K562 (cell line): ENCODE results near the gene SLC36A3. TPM values are rescaled to one million over a fixed set of nuclear protein-coding genes. Genes with fewer than 3 reads are reported as not detected.
A peak's percentile ranks its signal among the peaks of the same experiment; 100 is the strongest.

Experiments
- ATAC-seq: fragments of 200-7000 bp; cut with Tn5 transposase; 3 replicates; pipeline ENCODE4 v1.9.1; 2020; ENCODE audit warnings: moderate library complexity
- BruUV-seq: library from RNA; stranded (reverse); fragments of 400-500 nt; replicated peaks from 2 replicates; lab custom pipeline; 2021; lab: Mats Ljungman, UMichigan
- CTCF ChIA-PET: fragments of 300-600 bp; formaldehyde crosslinking; extraction: SDS; loops from one replicate; lab custom pipeline; 2021; ENCODE audit warnings: low intra/inter-chr PET ratio; lab: Yijun Ruan, JAX
- POLR2A ChIA-PET: fragments of 300-600, 350-650 bp; sonication (Branson Sonifier 250); formaldehyde crosslinking; extraction: SDS; loops from one replicate; lab custom pipeline; 2021; ENCODE audit warnings: antibody characterized with exemption, inconsistent platforms; lab: Yijun Ruan, JAX
- DNase-seq, 4 experiments: peaks; one replicate each; pipeline versions ENCODE4 v3.0.0 to v3.0.0-alpha.2; 2011 to 2018; ENCODE audit warnings: low spot score in 3 of 4, mixed read lengths in 3 of 4; ENCODE audit errors: extremely low read depth in 1 of 4
- FAIRE-seq: peaks from 2 replicates; lab custom pipeline; 2011; peaks lifted over from hg19 to GRCh38; lab: Jason Lieb, UNC
- H2AFZ ChIP-seq: 2 replicates; pipeline ENCODE4 v1.6.0; 2011; ENCODE audit warnings: low read depth, low read length, control low read depth, inconsistent platforms
- H3K27ac ChIP-seq: fragments of 200-600 bp; 3 replicates; pipeline ENCODE4 v1.8.0; 2011; ENCODE audit warnings: low read depth, mild to moderate bottlenecking, control low read depth, inconsistent platforms, low read length, moderate library complexity, mixed read lengths; ENCODE audit errors: extremely low read depth
- H3K27me3 ChIP-seq, 2 experiments: fragments of 300-600 bp in 1 of 2; 2 replicates in 1 of 2; 3 replicates in 1 of 2; pipeline versions ENCODE4 v1.6.0 to v1.8.0; 2011; ENCODE audit warnings: inconsistent platforms in 2 of 2, low read length in 2 of 2, mild to moderate bottlenecking in 1 of 2, mixed read lengths in 1 of 2, moderate library complexity in 1 of 2; ENCODE audit not compliant: control insufficient read depth in 2 of 2, insufficient read depth in 2 of 2
- H3K36me3 ChIP-seq: fragments of 300-600 bp; 3 replicates; pipeline ENCODE4 v1.8.0; 2011; ENCODE audit warnings: mild to moderate bottlenecking, low read length, inconsistent platforms; ENCODE audit not compliant: control insufficient read depth, insufficient read depth
- H3K4me1 ChIP-seq, 2 experiments: fragments of 200-600 bp in 1 of 2; replicated peaks in 1 of 2; 2 replicates in 1 of 2; 3 replicates in 1 of 2; pipeline versions ENCODE4 v1.5.1 to v1.8.0; 2011; ENCODE audit warnings: inconsistent platforms in 2 of 2, low read length in 2 of 2, mild to moderate bottlenecking in 1 of 2, mixed read lengths in 1 of 2, moderate library complexity in 1 of 2; ENCODE audit not compliant: control insufficient read depth in 2 of 2, insufficient read depth in 2 of 2
- H3K4me2 ChIP-seq: 2 replicates; pipeline ENCODE4 v1.6.1; 2011; ENCODE audit warnings: low read length, control low read depth, inconsistent platforms, mixed read lengths; ENCODE audit not compliant: insufficient read depth
- H3K4me3 ChIP-seq: fragments of 200-600 bp; sonication (generic), shearing (Covaris generic); 2 replicates; pipeline ENCODE4 v1.5.1; 2016; ENCODE audit warnings: control low read depth, inconsistent platforms
- H3K79me2 ChIP-seq: fragments of 200-600 bp; 3 replicates; pipeline ENCODE4 v1.8.0; 2011; ENCODE audit warnings: low read length, inconsistent platforms; ENCODE audit not compliant: control insufficient read depth, insufficient read depth
- H3K9ac ChIP-seq, 2 experiments: 2 replicates each; pipeline versions ENCODE4 v1.6.0 to v1.6.1; 2011; ENCODE audit warnings: low read depth in 2 of 2, low read length in 2 of 2, control low read depth in 1 of 2, inconsistent platforms in 1 of 2, mild to moderate bottlenecking in 1 of 2, mixed read lengths in 1 of 2; ENCODE audit not compliant: insufficient read depth in 1 of 2
- H3K9me1 ChIP-seq: one replicate; pipeline ENCODE4 v1.6.0; 2011; ENCODE audit warnings: inconsistent platforms, mild to moderate bottlenecking, low read length, moderate library complexity; ENCODE audit not compliant: control insufficient read depth, insufficient read depth
- H3K9me3 ChIP-seq: replicated peaks from 2 replicates; pipeline ENCODE4 v1.5.1; 2011; ENCODE audit warnings: low read depth, low read length, inconsistent platforms; ENCODE audit not compliant: control insufficient read depth, insufficient read depth
- H4K20me1 ChIP-seq: replicated peaks from 2 replicates; pipeline ENCODE4 v1.6.1; 2011; ENCODE audit warnings: low read length, inconsistent platforms, mixed read lengths; ENCODE audit not compliant: control insufficient read depth, insufficient read depth
- CBX5 ChIP-seq: IDR thresholded peaks from 2 replicates; pipeline ENCODE4 v1.6.1; 2014; ENCODE audit warnings: low read depth, borderline replicate concordance
- CHD1 ChIP-seq: fragments of 200-600 bp; sonication (generic); IDR thresholded peaks from one replicate; pipeline ENCODE4 v1.6.1; 2012; ENCODE audit warnings: mild to moderate bottlenecking, moderate library complexity, low read length, inconsistent platforms
- CTBP1 ChIP-seq: fragments of 450-650 bp; IDR thresholded peaks from 2 replicates; pipeline ENCODE4 v1.6.1; 2016; ENCODE audit warnings: borderline replicate concordance
- DEAF1 ChIP-seq: fragments of 450-650 bp; formaldehyde crosslinking; IDR thresholded peaks from 2 replicates; pipeline ENCODE4 v1.4.0; 2020; ENCODE audit warnings: mild to moderate bottlenecking, moderate library complexity
- FOXK2 ChIP-seq, 2 experiments: fragments of 450-650 bp; IDR thresholded peaks in 1 of 2; conservative IDR thresholded peaks in 1 of 2; 2 replicates each; pipeline ENCODE4 v1.6.1; 2016; ENCODE audit warnings: low read depth in 2 of 2, mild to moderate bottlenecking in 1 of 2
- SIRT6 ChIP-seq: IDR thresholded peaks from one replicate; pipeline ENCODE4 v1.6.1; 2012; ENCODE audit warnings: low read depth, mild to moderate bottlenecking, control low read depth, inconsistent platforms, low read length, moderate library complexity
- SMARCA4 ChIP-seq: fragments of 450-650 bp; IDR thresholded peaks from 2 replicates; pipeline ENCODE4 v1.6.1; 2016
- XRCC4 ChIP-seq: IDR thresholded peaks from one replicate; pipeline ENCODE4 v1.6.1; 2011; ENCODE audit not compliant: insufficient read depth, insufficient read length; ENCODE audit errors: extremely low read depth
- ZNF324 ChIP-seq: fragments of 250-450 bp; sonication (Bioruptor Pico); IDR thresholded peaks from 2 replicates; pipeline ENCODE4 v1.4.0; 2020; ENCODE audit warnings: mild to moderate bottlenecking
- ZNF354B ChIP-seq: fragments of 250-450 bp; sonication (Bioruptor Pico); IDR thresholded peaks from 2 replicates; pipeline ENCODE4 v1.4.0; 2020
- ZNF584 ChIP-seq: fragments of 200-800 bp; sonication (Bioruptor generic); IDR thresholded peaks from 2 replicates; pipeline ENCODE4 v1.6.1; 2016; ENCODE audit warnings: low read depth, mild to moderate bottlenecking, missing genetic modification characterization, missing compliant biosample characterization
- ZNF699 ChIP-seq: fragments of 250-450 bp; sonication (Bioruptor Pico); IDR thresholded peaks from 2 replicates; pipeline ENCODE4 v1.8.0; 2021; ENCODE audit warnings: mild to moderate bottlenecking, moderate library complexity; ENCODE audit not compliant: insufficient replicate concordance
- WGBS: fragments of 100-300 bp; shearing (Covaris generic); methylation state at CpG from one replicate; pipeline ENCODE4 v1.1.6; 2016; ENCODE audit warnings: low coverage, mixed read lengths; ENCODE audit not compliant: insufficient coverage; ENCODE audit errors: missing lambda C conversion rate; 5-methylcytosine and 5-hydroxymethylcytosine counted together
- in situ Hi-C: fragments of 300-500 bp; cut with MboI; formaldehyde crosslinking; loops from 4 replicates; pipeline ENCODE4 v1.15.0; 2018; ENCODE audit warnings: inconsistent platforms, mixed read lengths
- intact Hi-C: fragments of 100-400 bp; cut with micrococcal nuclease; formaldehyde crosslinking; loops from 2 replicates; pipeline ENCODE4 v1.14.2; 2022
- polyA plus RNA-seq, 8 experiments: library from polyadenylated mRNA; depleted of rRNA in 4 of 8; stranded (reverse) in 5 of 8; unstranded in 3 of 8; fragments of >200 nt; fragmentation: Nextera tagmentation in 2 of 8; fragmentation: Illumina TruSeq in 1 of 8; extraction: Ambion mirVana in 2 of 8; extraction: Trizol in 1 of 8; gene quantifications; 2 replicates each; pipeline versions ENCODE4 v1.2.1 to v1.2.3, GENCODE V29; 2011 to 2014; ENCODE audit warnings: inconsistent platforms in 1 of 8, missing spikeins in 1 of 8
- total RNA-seq, 7 experiments: library from RNA; depleted of rRNA in 6 of 7; stranded (reverse); fragments of >200 nt in 6 of 7; fragmentation: Illumina TruSeq in 2 of 7; extraction: Trizol in 2 of 7; gene quantifications; 2 replicates each; pipeline versions ENCODE4 v1.2.1 to v1.2.3, GENCODE V29; 2011 to 2021; ENCODE audit warnings: low replicate concordance in 1 of 7
- TF ChIP-seq, protein P1 (sequence below): fragments of 450-650 bp; IDR thresholded peaks from 2 replicates; pipeline ENCODE4 v1.6.1; 2016; ENCODE audit warnings: antibody characterized with exemption
- TF ChIP-seq, protein P2 (sequence below): IDR thresholded peaks from 2 replicates; pipeline ENCODE4 v1.6.1; 2016; ENCODE audit warnings: missing genetic modification characterization, missing compliant biosample characterization
- TF ChIP-seq, protein P3 (sequence below), 2 experiments: fragments of 450-650 bp in 1 of 2; sonication (generic) in 1 of 2; formaldehyde crosslinking in 1 of 2; IDR thresholded peaks in 1 of 2; conservative IDR thresholded peaks in 1 of 2; 2 replicates each; pipeline versions ENCODE4 v1.6.1 to v1.8.1; 2016 to 2023; ENCODE audit warnings: mild to moderate bottlenecking in 2 of 2, moderate library complexity in 2 of 2, inconsistent platforms in 1 of 2, missing genetic modification reagents in 1 of 2

Gene SLC36A3
- total and polyA plus RNA-seq, 9 of the 15 experiments (the other 6 are each of a cell fraction or from before 2014, with no cell fraction given): not detected

GRCh38 chr5:151250346-151251000 is 53.1 kb downstream of the SLC36A3 start (continued):
- TF ChIP-seq, protein P1, sequence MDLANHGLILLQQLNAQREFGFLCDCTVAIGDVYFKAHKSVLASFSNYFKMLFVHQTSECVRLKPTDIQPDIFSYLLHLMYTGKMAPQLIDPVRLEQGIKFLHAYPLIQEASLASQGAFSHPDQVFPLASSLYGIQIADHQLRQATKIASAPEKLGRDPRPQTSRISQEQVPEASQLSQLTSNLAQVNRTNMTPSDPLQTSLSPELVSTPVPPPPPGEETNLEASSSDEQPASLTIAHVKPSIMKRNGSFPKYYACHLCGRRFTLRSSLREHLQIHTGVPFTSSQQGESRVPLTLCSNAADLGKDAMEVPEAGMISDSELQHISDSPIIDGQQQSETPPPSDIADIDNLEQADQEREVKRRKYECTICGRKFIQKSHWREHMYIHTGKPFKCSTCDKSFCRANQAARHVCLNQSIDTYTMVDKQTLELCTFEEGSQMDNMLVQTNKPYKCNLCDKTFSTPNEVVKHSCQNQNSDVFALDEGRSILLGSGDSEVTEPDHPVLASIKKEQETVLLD: 0 out of 2 replicates have a peak, but pooled peaks have one; percentile 19
- TF ChIP-seq ZNF324 (CRISPR knock-in tag): no peak
- no peak for TF ChIP-seq ZNF354B (CRISPR knock-in tag)
- TF ChIP-seq, protein P2, sequence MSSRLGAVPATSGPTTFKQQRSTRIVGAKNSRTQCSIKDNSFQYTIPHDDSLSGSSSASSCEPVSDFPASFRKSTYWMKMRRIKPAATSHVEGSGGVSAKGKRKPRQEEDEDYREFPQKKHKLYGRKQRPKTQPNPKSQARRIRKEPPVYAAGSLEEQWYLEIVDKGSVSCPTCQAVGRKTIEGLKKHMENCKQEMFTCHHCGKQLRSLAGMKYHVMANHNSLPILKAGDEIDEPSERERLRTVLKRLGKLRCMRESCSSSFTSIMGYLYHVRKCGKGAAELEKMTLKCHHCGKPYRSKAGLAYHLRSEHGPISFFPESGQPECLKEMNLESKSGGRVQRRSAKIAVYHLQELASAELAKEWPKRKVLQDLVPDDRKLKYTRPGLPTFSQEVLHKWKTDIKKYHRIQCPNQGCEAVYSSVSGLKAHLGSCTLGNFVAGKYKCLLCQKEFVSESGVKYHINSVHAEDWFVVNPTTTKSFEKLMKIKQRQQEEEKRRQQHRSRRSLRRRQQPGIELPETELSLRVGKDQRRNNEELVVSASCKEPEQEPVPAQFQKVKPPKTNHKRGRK: peak; percentile 79
- TF ChIP-seq FOXK2 (conservative IDR thresholded peaks at IDR 0.05 in 1 of 2, IDR thresholded peaks at IDR 0.05 in 1 of 2; ENCODE audit: low read depth in 2 of 2): peak in 1 of 2 experiments; percentile 42; a peak in 1 of 4 replicates
- 0 out of 2 replicates have a peak, but pooled peaks have one; percentile 11 for TF ChIP-seq SMARCA4

DNA sequence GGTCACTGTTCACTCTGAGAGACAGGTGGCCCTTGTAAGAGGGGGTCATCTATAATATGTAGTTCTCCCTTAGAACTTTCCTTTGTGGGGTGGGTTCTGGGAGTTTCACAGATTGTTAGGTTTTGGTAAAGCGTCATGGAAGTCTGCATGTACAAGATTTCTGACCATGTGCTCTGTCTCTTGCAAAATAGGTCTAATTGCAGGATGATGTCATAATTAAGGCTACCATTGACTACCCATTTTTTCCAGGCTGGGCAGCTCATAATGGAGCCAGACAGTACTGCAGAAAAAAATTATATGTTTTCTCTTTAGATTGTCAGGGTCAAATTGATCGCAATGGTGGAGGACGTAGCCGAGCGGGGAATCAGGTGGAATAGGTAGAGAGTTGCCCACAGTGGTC is 54.3 kb downstream of the SLC36A3 start:
- no TSS peak for BruUV-seq
- no peak overlapping the region for H3K27ac ChIP-seq
- peaks cover 9 to 14% of the 10 kb centered on the region in 2 experiments for H3K4me1 ChIP-seq
- no peak overlapping the region for H2AFZ ChIP-seq
- DNase-seq (no peak), ATAC-seq (no peak), FAIRE-seq (no peak)
- WGBS: 70% methylated on average over 5 of the region's 5 CpGs
- no peaks in the 10 kb centered on the region for H3K36me3 ChIP-seq
- in situ Hi-C loops: no loop called here
- CTCF ChIA-PET: no interaction called here
- TF ChIP-seq ZNF584: no peak
- TF ChIP-seq DEAF1: no peak
- no peak for TF ChIP-seq CBX5
- no peak for TF ChIP-seq SIRT6
- TF ChIP-seq CTBP1: no peak
- no peak for TF ChIP-seq CHD1
- no peak for TF ChIP-seq ZNF699 (CRISPR knock-in tag)
- TF ChIP-seq, protein P3, sequence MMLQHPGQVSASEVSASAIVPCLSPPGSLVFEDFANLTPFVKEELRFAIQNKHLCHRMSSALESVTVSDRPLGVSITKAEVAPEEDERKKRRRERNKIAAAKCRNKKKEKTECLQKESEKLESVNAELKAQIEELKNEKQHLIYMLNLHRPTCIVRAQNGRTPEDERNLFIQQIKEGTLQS (IDR thresholded peaks at IDR 0.05): peak; percentile 48
- TF ChIP-seq, protein P3 (CRISPR knock-in tag; conservative IDR thresholded peaks at IDR 0.05): no peak
- TF ChIP-seq XRCC4: no peak
- no peak overlapping the region for H3K4me3 ChIP-seq
- H3K9me3 ChIP-seq: no peaks in the 10 kb centered on the region
- H3K27me3 ChIP-seq: no peaks in the 10 kb centered on the region
- no peaks in the 10 kb centered on the region for H4K20me1 ChIP-seq
- intact Hi-C loops: no loop called here
- H3K4me2 ChIP-seq: no peak overlapping the region
- POLR2A ChIA-PET: no interaction called here
- peaks cover 3% of the 10 kb centered on the region; the same call in 2 of the 3 replicates for H3K79me2 ChIP-seq
- H3K9me1 ChIP-seq: no peaks in the 10 kb centered on the region
- no peak overlapping the region for H3K9ac ChIP-seq
